Ammon's horn (tissue), 1 donor: ENCODE measurements around the gene RAB18.
"Not testable (repeated sequence)": the region's sequence is repeated elsewhere in the genome, so short reads cannot be mapped to it uniquely, and the experiment has no call there.

ENCODE experiments used
- DNase-seq: peaks from one replicate; pipeline ENCODE4 v3.0.0-alpha.2; 2016; ENCODE audit warnings: low spot score

The RAB18 gene

DNA sequence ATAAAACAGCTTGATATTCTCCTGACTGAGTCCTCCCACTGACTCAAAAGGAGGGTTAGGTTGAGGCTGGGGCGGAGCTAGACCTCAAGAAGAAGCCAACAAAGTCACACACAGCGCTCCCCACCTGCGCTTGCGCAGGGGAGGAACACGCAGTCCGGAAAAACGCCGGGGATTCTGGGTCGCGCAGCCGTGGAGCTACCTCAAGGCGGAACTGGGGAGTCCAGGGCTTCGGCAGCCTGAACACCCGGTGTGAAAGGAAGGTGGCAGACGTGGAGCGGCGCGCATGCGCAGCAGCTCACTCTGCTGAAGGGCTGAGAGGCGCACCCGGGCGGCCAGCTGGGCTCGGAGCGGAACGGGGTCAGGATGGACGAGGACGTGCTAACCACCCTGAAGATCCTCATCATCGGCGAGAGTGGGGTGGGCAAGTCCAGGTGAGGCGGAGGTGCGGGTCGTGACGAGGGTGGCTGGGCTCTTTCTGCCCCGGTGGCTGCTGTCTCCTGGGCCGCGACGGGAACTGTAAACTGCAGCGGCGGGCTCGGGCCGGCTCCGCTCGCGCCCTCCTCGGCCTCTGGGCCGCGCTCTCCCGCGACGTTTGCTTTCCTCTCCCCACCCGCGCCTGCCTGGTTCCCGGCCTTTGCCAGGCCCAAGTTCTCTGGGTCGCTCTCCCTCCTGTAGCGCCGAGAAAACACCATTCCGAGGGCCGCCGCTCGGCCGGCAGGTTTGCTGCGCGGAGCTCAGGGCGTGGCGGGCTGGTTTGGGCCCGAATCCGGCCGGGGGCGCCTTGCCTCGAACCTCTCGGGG lies at the start of gene RAB18:
TSS of gene RAB18 (plus strand) at position 298 of the 801 bp plus-strand sequence. CDS start at position 364, 66 bp downstream.
- peak; percentile 98 for DNase-seq

DNA sequence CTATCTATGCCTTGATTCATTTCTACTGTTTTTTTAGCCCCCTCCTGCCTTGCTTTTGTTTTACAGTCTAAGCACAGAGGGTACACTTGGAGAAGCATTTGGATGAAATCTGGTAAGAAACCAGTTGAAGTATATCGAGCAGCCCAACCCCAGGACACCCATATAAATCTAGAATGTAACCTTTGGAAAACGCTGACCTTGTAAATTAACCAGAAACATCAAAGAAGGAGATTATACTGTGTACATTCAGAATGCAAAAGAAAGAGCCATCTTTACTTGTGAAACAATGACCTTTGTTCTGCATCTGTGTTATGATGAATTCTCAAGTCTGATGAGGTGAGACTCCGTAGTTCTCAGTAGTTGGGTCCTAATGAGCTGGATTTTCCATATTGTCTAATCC lies 49.3 kb upstream of the RAB18 start:
- DNase-seq, result no peak

DNA sequence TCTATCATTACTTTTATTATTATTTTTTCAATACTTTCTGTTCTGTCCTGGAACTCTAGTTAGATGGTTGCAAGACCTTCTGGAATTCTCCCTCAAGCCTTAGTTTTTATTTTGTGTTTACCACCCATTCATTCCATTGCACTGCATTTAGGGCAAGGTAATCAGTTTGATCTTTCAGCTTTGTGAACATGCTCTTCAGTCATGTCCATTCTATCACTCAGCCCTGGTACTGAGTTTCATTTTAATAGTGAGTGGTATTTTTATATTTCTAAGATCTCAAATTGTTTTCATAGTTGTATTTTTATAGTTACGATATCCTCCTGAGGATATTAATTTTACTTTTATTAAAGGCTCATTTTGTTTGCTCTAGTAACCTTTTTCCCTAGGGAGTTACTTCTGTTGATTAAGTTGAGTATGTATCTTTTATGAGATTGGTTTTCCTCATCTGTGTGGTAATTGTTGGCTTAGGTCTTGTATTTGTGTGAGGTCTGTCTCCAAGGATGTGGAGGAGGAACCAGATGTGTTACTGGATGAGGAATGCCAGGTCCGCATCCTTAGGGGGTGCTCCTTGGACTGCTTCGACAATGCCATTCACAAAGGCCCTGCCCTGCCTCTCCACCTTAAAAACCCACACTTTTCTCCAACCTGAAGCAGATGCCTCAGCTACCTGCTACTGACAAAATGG lies 46.7 kb upstream of the RAB18 start:
- DNase-seq, result no peak

DNA sequence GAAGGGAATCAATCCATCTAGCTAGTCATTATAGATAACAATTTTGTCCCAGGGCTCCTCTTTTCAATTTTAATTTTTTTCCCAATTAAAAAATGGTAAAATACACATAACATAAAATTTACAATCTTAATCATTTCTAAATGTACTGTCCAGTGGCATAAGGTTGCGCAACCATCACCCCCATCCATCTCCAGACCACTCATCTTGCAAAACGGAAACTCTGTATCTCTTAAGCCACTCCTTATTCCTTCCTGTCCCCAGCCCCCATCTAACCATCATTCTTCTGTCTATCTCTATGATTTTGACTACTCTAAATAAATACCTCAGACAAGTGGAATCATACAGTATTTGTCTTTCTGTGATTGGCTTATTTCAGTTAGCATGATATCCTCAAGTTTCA lies 46.1 kb upstream of the RAB18 start:
- DNase-seq, result no peak

DNA sequence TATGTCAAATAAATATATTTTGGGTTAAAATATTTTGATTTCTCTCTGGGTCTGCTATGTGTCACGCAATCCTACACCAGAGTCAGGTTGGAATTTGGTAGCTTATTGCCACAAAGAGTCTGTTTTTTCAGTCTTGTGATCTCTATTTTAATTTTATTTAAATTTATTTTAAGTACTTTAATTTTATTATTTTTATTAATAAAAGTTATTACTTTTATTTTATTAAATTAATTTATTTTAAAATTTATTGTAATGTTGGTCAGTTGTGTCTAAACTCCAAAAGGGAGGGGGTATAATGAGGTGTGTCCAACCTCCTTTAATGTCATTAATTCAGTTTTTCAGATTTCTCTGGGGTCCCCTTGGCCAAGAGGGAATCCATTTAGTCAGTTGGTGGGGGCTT lies 42.8 kb upstream of the RAB18 start:
- no peak for DNase-seq

DNA sequence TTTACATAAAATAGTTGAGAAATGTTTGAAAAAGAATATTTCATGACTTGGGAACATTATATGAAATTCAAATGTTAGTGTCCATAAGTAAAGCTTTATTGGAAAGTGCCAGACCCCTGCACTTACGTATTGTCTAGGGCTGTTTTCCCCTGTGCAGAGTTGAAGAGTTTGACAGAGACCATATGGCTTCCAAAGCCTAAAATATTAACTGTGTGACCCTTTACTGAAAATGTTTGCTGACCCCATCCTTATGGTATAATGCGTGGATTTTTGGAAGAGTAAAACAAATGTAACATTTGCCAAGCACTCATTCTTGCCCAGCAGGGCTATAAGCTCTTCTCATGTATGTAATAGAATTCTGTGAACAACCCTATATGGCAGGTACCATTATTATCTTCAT lies 40.1 kb upstream of the RAB18 start:
- no peak for DNase-seq

DNA sequence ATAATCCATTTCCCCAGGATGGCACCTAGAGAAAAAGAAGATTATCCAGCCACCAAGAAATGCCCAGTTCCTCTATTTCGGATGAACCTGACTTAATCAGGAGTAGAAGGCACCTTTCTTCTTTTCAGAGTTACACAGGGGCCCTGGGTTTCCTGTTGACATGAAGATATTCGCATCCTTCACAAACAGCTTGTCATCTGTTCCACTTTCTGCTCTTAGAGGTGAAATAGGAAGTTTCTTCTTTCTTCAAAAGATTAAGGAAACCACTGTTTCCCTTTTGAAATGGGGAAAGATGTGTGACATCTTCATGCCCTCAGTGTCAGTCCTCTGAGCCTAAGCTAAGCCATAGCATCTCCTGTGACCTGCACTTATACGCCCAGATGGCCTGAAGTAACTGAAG lies 39.1 kb upstream of the RAB18 start:
- no peak for DNase-seq

DNA sequence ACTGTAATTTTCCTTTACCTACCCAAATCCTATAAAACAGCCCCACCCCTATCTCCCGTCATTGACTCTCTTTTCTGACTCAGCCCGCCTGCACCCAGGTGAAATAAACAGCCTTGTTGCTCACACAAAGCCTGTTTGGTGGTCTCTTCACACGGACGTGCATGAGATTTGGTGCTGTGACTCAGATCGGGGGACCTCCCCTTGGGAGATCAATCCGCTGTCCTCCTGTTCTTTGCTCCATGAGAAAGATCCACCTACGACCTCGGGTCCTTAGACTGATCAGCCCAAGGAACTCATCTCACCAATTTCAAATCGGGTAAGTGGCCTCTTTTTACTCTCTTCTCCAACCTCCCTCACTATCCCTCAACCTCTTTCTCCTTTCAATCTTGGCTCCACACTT lies 38.5 kb upstream of the RAB18 start:
- DNase-seq, result not testable (repeated sequence)

DNA sequence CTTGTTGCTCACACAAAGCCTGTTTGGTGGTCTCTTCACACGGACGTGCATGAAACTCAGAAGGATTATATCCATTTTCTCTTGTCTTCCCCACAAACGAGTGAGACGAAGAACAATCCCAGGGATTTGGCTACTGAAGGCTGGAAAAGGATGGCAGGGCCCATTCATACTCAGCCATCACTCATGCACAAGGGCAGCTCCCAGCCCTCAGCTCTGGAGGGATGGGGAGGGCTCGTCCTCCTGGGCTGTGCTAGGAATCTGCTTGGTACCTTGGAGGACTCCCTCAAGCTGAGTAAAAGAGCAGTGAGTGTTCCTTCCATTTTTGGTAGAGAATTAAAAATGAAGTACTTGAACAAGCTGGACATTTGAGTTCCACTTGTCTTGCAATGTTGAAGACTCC lies 33.2 kb upstream of the RAB18 start:
- no peak for DNase-seq

DNA sequence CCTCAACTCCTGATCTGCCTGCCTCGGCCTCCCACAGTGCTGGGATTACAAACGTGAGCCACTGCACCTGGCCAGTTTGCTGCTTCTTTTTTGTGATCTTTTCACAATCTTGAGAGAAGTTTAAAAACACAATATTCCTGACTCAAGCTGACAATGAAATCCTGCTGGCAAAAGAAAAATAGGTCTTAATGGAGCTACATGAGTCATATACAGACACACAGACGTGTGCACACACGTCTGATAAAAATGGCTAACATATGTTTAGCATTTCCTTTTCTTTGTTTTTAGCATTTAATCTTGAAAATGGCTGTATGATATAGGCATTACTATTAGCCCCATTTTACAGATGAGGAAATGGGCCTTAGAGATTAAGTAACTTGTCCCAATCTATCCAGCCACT lies 29.4 kb upstream of the RAB18 start:
- no peak for DNase-seq

DNA sequence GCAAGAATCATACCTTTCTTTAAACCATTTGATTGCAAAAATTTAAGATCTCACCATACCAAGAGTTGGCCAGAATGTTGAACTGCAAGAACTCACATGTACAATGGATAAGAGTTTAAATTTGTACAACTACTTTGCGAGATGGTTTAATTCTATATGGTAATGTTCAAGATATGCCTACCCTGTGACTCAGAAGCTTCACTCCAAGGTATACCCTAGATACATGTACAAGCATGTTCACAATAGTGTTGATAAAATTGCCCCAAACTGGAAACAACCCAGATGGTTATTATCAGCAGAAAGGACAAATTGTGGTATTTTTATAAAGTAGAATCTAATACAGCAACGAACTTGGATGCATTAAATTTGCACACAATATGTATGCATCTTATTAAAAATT lies 25.1 kb upstream of the RAB18 start:
- no peak for DNase-seq

DNA sequence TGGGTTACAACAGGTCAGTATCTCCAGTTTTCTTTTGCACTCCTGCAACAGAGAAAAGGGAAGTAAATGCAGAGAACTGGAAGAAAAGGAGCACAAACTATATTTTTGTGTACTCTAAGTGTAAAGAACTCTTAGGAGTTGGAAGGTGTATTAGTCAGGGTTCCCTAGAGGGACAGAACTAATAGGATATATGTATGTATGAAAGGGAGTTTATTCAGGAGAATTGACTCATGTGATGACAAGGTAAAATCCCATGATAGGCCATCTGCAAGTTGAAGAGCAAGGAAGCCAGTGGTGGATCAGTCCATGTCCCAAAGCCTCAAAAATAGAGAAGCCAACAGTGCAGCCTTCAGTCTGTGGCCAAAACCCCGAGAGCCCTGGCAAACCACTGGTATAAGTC lies 22.6 kb upstream of the RAB18 start:
- no peak for DNase-seq

DNA sequence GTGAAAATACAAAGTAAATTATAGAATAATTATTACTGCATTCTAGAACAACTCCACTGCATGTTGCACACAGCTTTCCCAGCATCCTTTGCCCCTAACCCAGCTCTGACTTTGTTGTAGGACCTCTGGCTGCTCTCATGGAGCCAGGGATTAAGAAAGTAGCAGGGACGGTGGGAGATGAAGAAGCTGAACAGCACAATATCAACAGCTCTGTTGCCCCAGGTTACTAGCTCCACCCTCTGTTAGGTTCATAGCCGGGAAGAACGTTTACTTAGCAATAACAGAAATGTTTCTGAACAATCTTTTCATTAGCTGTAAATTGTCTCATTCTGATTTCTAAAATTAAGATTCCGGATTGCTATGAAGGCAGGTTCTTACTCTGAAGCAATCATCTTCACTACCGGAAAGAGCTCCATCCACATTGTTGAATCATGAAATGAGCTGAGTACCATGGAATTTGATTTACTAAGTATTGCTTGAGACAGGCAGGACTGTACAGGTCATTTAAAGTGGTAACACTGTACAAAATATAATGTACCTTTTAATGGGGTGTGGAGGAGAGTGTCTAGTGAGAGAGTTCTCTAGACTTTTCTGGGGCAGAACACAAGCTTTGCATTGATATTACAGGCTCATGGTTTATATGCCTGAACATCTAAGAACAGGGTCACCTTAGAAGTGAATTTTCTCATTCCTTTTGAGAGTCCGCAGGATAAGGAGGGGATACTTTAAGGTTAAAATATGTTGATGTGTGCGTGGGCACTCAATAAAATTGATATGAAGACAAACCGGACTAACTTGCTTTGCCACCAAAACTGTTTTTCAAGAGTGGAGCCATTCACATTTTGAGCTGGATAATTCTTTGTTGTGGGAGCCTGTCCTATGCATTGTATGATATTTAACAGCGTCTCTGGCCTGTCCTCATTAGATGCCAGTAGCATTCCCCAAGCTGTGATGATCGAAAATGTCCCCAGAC lies 20.8 kb upstream of the RAB18 start:
- no peak for DNase-seq

DNA sequence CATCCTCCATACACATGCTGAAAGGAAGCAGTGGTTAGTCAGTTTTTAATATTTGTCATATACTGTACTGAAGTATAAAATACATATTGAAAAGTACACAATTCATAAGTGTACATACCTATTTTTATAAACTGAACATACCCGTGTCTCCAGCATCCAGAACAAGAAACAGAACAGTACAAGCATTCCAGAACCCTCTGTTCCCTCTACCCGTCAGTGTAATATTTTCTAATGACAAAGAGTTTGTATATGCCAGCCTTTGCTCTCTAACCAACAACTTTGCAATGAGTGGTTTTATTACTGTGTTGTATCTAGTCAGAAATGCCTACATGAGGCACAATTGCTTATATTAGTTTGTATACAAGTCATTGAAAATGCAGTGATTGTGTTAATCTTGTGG lies 18.7 kb upstream of the RAB18 start:
- no peak for DNase-seq

DNA sequence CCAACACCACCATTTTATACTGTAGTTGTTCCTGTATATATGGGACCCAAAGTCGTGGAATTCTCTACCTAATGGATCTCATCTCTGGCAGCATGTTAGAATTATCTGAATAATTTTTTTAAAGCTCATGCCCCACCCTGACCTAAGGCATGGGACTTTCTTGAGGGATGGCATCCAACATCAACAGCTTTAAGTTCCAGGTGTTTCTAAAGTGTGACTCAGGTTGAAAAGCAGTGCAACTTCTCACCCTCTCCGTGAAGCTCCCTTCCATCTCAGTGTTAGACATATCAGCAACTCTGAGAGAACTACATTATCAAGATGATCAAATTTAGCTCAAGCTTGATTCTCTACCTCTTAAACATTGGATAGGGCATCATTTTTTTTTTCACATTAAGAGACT lies 18.1 kb upstream of the RAB18 start:
- no peak for DNase-seq

DNA sequence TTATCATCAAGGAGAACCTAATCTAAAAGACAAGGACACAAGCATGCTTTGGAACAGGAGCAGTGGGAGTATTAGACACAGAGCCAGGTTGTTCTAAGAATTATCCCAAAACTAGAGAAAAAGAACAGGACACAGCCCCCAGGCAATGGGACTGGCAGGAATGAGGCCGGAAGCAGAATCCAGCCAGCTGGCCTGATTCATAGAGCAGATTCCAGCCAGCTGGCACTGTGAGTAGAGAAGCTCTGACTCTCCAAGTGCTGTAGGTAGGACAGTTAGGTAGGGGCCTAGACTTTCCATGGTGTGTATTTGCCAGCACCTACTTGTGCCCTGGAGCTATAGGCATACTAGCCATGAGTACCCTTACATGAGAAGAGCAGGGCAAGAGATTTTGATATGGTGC lies 13.3 kb upstream of the RAB18 start:
- no peak for DNase-seq

DNA sequence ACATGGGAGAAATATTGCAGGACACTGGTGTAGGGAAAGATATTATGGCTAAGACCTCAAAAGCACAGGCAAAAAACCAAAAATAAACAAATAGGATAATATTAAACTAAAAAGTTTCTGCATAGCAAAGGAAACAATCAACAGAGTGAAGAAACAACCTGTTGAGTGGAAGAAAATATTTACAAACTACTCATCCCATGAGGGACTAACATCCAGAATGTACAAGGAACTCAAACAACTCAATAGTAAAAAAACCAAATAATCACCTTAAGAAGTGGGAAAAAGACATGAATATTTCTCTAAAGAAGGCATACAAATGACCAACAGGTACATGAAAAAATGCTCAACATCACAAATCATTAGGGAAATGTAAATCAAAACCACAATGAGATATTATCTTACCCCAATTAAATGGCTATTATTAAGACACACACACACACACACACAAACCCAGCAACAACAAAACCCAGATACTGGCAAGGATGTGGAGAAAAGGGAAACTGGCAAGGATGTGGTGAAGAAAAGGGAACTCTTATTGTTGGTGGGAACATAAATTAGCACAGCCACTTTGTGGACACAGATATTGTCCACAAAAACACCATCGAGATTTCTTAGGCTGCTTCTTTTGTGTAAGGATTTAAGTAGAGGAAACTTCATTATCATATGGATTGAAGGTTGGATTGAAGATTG lies 9.8 kb upstream of the RAB18 start:
- DNase-seq, result no peak

DNA sequence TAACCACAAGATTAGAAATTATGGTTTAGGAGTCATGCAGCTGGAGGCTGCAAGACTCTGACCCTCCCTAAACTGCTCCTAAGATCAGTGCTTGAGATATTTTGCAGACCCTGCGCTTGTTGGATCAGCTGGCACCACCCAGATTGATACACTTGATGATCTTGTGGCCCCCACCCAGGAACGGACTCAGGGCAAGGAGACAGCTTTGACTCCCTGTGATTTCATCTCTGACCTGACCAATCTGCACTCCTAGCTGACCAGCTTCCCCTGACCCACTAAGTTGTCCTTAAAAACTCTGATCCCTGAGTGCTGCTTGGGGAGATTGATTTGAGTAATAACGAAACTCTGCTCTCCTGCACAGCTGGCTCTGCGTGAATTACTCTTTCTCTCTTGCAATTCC lies 8.0 kb upstream of the RAB18 start:
- DNase-seq, result no peak

DNA sequence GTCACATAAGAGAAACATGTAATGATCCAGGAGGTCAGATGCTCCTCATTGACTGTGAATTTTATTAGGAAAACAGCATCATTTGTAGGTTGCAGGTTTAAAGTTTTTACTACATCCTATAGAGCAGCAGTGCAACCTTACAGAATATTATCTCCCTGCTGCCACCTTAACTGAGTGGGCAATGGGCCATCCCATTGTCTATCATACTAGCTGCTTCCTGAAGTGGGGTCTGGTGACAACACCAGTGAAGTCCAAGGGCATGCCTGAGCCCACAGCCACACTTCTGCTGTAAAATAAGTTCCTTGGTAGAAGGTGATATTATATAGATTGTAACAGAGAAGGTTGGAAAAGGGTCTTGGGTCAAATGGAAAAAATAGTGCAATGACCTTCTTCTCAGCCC lies 4.0 kb upstream of the RAB18 start:
- no peak for DNase-seq

DNA sequence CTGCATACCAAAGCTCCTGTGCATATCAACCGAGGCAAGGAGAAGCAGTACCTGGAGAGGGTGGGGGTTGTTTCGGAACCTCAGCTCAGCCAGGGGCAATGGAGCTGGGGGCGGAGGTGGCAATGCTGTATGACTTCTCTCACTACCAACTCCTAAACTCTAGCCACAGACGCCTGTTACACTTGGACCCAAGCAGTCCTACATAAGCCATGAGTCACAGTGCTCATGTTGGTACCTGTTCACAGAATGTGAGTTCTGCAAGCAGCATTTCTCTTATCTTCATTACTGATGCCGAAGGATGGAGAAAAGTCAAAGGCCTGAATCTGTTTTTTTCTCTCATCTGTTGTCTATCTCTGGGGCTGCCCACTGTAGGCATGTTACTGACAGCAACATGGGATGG lies 3.2 kb upstream of the RAB18 start:
- DNase-seq, result no peak

DNA sequence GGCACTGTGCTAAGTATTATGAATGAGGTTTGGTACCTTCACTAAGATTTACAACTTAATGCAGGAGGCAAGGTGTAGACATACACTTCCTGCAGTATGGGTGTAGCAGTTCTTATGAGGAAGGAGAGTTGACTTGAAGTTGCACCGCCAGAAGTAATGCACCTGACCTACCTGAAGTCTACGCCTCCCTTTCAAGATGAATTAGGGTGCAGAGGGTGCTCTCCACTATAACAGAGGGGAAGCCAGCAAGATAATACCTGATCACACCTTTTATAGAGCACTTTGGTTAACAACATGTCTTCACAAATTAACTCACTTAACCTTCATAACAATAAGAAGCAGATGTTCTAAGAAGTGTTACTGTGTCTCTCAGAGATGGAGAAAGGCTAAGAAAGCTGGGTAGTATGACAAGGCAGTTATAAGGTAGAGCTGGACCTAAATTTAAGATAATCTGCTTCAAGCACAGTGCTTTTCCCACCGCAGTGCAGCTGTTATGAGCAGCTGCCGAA lies 552 bp upstream of the RAB18 start:
- peak; percentile 3 for DNase-seq
